Measurements from ENCODE around the gene ADAM11. TPM values are rescaled to one million over a fixed set of nuclear protein-coding genes. Genes with fewer than 3 reads are reported as not detected.
A peak's percentile ranks its signal among the peaks of the same experiment; 100 is the strongest.

Gene ADAM11
- total and polyA plus RNA-seq, 9 of the 15 experiments (the other 6 are each of a cell fraction or from before 2014, with no cell fraction given): 0.01 to 0.31 (median 0.14) TPM; not detected in 2

- TF ChIP-seq ZNF408 (CRISPR knock-in tag; IDR thresholded peaks at IDR 0.05; ENCODE audit: low read depth) (no peak), NUFIP1 (IDR thresholded peaks at IDR 0.05; ENCODE audit: partially characterized antibody) (no peak), GABPB1 (CRISPR knock-in tag; IDR thresholded peaks at IDR 0.05) (no peak), RBM22 (IDR thresholded peaks at IDR 0.05; ENCODE audit: low read depth, low read length, poor library complexity, severe bottlenecking) (no peak), HNRNPL (IDR thresholded peaks at IDR 0.05; ENCODE audit: low read depth, low read length) (no peak), MBD2 (IDR thresholded peaks at IDR 0.05; ENCODE audit: borderline replicate concordance, low read depth) (no peak), DMBX1 (CRISPR knock-in tag; IDR thresholded peaks at IDR 0.05; ENCODE audit: borderline replicate concordance) (no peak), HMG20A (CRISPR knock-in tag; conservative IDR thresholded peaks at IDR 0.05) (no peak), CBFB (CRISPR knock-in tag; IDR thresholded peaks at IDR 0.05) (no peak), HOMEZ (CRISPR knock-in tag; IDR thresholded peaks at IDR 0.05) (no peak), E2F6 (IDR thresholded peaks at IDR 0.05; ENCODE audit: borderline replicate concordance in 1 of 2, extremely low read depth in 1 of 2, insufficient read depth in 1 of 2, insufficient read length in 1 of 2, low read depth in 1 of 2, low read length in 1 of 2, poor library complexity in 1 of 2, severe bottlenecking in 1 of 2) (peak in 1 of 2 experiments; percentile 9), ZNF318 (IDR thresholded peaks at IDR 0.05; ENCODE audit: borderline replicate concordance in 1 of 2, low read depth in 1 of 2) (no peak), ZNF644 (tag; IDR thresholded peaks at IDR 0.05; ENCODE audit: low read depth) (no peak), POLR2AphosphoS2 (IDR thresholded peaks at IDR 0.05; ENCODE audit: low read length) (no peak), USF2 (CRISPR knock-in tag; IDR thresholded peaks at IDR 0.05) (no peak)
Observed at GRCh38 chr17:44775838-44776621, 17.2 kb downstream of the ADAM11 start (continued).
